B cell (primary cell): ENCODE results near the gene CFL1. TPM values are rescaled to one million over a fixed set of nuclear protein-coding genes. Genes with fewer than 3 reads are reported as not detected.

ENCODE experiments used
- ATAC-seq: fragments of 200-7000 bp; cut with Tn5 transposase; one replicate; pipeline ENCODE4 v1.10.0; 2021; ENCODE audit warnings: low read depth, mild to moderate bottlenecking, moderate number of reproducible peaks, moderate library complexity
- CTCF ChIA-PET: fragments of 350-600 bp; sonication (Branson Sonifier 250); formaldehyde crosslinking; loops from one replicate; lab custom pipeline; 2021; ENCODE audit warnings: antibody characterized with exemption, inconsistent platforms; lab: Charles Lee
- POLR2A ChIA-PET: fragments of 350-600 bp; sonication (Branson Sonifier 250); formaldehyde crosslinking; loops from one replicate; lab custom pipeline; 2021; ENCODE audit warnings: antibody characterized with exemption; lab: Charles Lee
- DNase-seq: peaks from one replicate; pipeline ENCODE4 v3.0.0; 2013
- H2AFZ ChIP-seq: 2 replicates; pipeline ENCODE4 v1.6.1; 2012; ENCODE audit warnings: mild to moderate bottlenecking, low read depth, low read length; ENCODE audit not compliant: insufficient read depth, poor library complexity, severe bottlenecking
- H3K27ac ChIP-seq, 2 donors: 1 replicate in 1 of 2; 2 replicates in 1 of 2; pipeline ENCODE4 v1.5.1; 2012 to 2013; ENCODE audit warnings: low read length in 2 of 2, mild to moderate bottlenecking in 2 of 2, moderate library complexity in 1 of 2
- H3K27me3 ChIP-seq, 4 experiments: fragments of 200-600 bp in 1 of 4; sonication (generic) in 1 of 4; replicated peaks in 1 of 4; 1 replicate in 2 of 4; 2 replicates in 2 of 4; pipeline versions ENCODE4 v1.6.1 to v1.7.0; 2013 to 2016; ENCODE audit warnings: low read length in 3 of 4, mild to moderate bottlenecking in 2 of 4, mixed read lengths in 1 of 4, moderate library complexity in 1 of 4; ENCODE audit not compliant: insufficient read depth in 4 of 4, control insufficient read depth in 3 of 4; ENCODE audit errors: control extremely low read depth in 1 of 4
- H3K36me3 ChIP-seq, 2 experiments: replicated peaks in 1 of 2; 1 replicate in 1 of 2; 2 replicates in 1 of 2; pipeline versions ENCODE4 v1.6.1 to v1.7.1; 2013; ENCODE audit warnings: low read length in 1 of 2; ENCODE audit not compliant: insufficient read depth in 2 of 2, control insufficient read depth in 1 of 2; ENCODE audit errors: control extremely low read depth in 1 of 2, extremely low read depth in 1 of 2
- H3K4me1 ChIP-seq, 2 donors: fragments of 200-600 bp in 1 of 2; sonication (generic) in 1 of 2; 1 replicate in 1 of 2; 2 replicates in 1 of 2; pipeline versions ENCODE4 v1.5.1 to v1.6.1; 2013 to 2017; ENCODE audit warnings: low read length in 2 of 2; ENCODE audit not compliant: control insufficient read depth in 2 of 2, insufficient read depth in 2 of 2
- H3K4me2 ChIP-seq: replicated peaks from 2 replicates; pipeline ENCODE3; 2012; ENCODE audit warnings: mild to moderate bottlenecking, low read depth, low read length; ENCODE audit not compliant: poor library complexity, severe bottlenecking
- H3K4me3 ChIP-seq, 5 experiments: fragments of 200-600 bp in 1 of 5; sonication (generic) in 1 of 5; 1 replicate in 3 of 5; 2 replicates in 2 of 5; pipeline versions ENCODE4 v1.5.1 to v1.7.0; 2011 to 2016; ENCODE audit warnings: low read length in 4 of 5, mild to moderate bottlenecking in 4 of 5, low read depth in 2 of 5, control low read depth in 1 of 5, moderate library complexity in 1 of 5; ENCODE audit not compliant: insufficient read depth in 1 of 5; ENCODE audit errors: control extremely low read depth in 1 of 5, extremely low read depth in 1 of 5
- H3K79me2 ChIP-seq: fragments of 200-600 bp; sonication (generic); one replicate; pipeline ENCODE4 v1.6.0; 2016; ENCODE audit warnings: low read length; ENCODE audit not compliant: control insufficient read depth, insufficient read depth
- H3K9ac ChIP-seq: fragments of 200-600 bp; sonication (generic); 2 replicates; pipeline ENCODE4 v1.6.1; 2017; ENCODE audit warnings: mild to moderate bottlenecking, low read length, moderate library complexity
- H3K9me3 ChIP-seq, 3 donors: one replicate each; pipeline versions ENCODE4 v1.6.1 to v1.7.1; 2013; ENCODE audit warnings: low read length in 2 of 3; ENCODE audit not compliant: control insufficient read depth in 2 of 3, insufficient read depth in 1 of 3; ENCODE audit errors: control extremely low read depth in 1 of 3
- H4K20me1 ChIP-seq: 2 replicates; pipeline ENCODE4 v1.6.0; 2012; ENCODE audit warnings: mild to moderate bottlenecking, low read length; ENCODE audit not compliant: insufficient read depth, control insufficient read depth, poor library complexity, severe bottlenecking
- H3K27ac Mint-ChIP-seq: one replicate; pipeline ENCODE4 v1.8.0; 2021; ENCODE audit warnings: mixed read lengths
- H3K27me3 Mint-ChIP-seq: one replicate; pipeline ENCODE4 v1.8.0; 2021; ENCODE audit warnings: mixed read lengths
- H3K4me1 Mint-ChIP-seq: one replicate; pipeline ENCODE4 v1.8.0; 2021; ENCODE audit warnings: mixed read lengths
- H3K4me3 Mint-ChIP-seq: one replicate; pipeline ENCODE4 v1.8.0; 2021; ENCODE audit warnings: mixed read lengths
- H3K9me3 Mint-ChIP-seq: one replicate; pipeline ENCODE4 v1.8.0; 2022; ENCODE audit warnings: mixed read lengths; ENCODE audit not compliant: insufficient read depth
- EZH2 ChIP-seq: IDR thresholded peaks from 2 replicates; pipeline ENCODE4 v1.6.1; 2012; ENCODE audit warnings: borderline replicate concordance, low read depth, mild to moderate bottlenecking, moderate library complexity, low read length; ENCODE audit not compliant: insufficient read depth, poor library complexity, severe bottlenecking
- WGBS: methylation state at CpG from one replicate; pipeline ENCODE4 v1.1.5; 2013; ENCODE audit warnings: missing lambda C conversion rate; ENCODE audit not compliant: insufficient coverage; 5-methylcytosine and 5-hydroxymethylcytosine counted together
- intact Hi-C: fragments of 100-400 bp; cut with micrococcal nuclease; formaldehyde crosslinking; loops from one replicate; pipeline ENCODE4 v1.10.0; 2022
- polyA plus RNA-seq: library from polyadenylated mRNA; depleted of rRNA; stranded (reverse); fragments of >200 nt; gene quantifications from 2 replicates; pipeline ENCODE4 v1.2.3, GENCODE V29; 2012
- total RNA-seq, 2 donors: library from RNA; stranded (reverse); fragments of 120-200 nt in 1 of 2; gene quantifications; 1 replicate in 1 of 2; 2 replicates in 1 of 2; pipeline versions ENCODE4 v1.2.3 to v1.2.4, GENCODE V29; 2013 to 2022
- TF ChIP-seq, protein P1 (sequence below): fragments of 200-600 bp; IDR thresholded peaks from one replicate; pipeline ENCODE4 v1.8.0; 2022; ENCODE audit warnings: antibody characterized with exemption, mild to moderate bottlenecking

Gene CFL1
- total and polyA plus RNA-seq, 2 donors (not counting 1 experiment from before 2014, with no cell fraction given), result 455 to 990 TPM

DNA sequence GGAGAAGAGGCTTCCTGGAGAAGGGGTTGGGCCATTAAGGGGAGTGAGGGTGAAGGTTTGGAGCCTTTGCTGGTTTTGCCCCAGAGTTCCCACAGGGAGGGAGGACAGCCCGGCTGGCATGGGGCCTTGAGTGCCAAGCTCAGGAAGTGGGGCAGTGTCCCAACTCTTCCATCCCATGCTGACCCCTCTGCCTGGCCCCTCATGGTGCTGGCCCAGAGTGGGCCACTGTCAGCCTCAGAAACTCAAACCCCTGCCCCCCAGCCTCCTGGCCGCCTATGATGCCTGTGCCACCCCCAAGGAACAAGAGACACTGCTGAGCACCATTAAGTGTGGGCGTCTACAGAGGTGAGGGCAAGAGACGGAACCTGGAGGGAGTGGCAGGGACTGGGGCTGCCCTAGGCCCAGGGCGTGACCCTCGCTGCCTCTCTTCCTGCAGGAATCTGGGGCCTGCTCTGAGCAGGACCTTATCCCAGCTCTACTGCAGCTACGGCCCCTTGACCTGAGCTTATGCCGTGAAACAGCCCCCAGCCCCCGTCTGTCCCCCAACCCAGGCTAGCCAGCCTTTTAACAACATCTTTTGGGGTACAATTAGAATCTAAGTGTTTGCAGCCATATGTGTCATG lies 7.7 kb upstream of the CFL1 start:
- peaks cover 0 to 52% of the 10 kb centered on the region in 2 experiments for H3K36me3 ChIP-seq
- Mint-ChIP-seq H3K9me3 (no peaks in the 10 kb centered on the region), H3K4me1 (peaks cover 19% of the 10 kb centered on the region), H3K27me3 (no peaks in the 10 kb centered on the region), H3K27ac (no peak overlapping the region), H3K4me3 (no peak overlapping the region)
- intact Hi-C loops, result no loop called here
- peaks cover 12 to 19% of the 10 kb centered on the region in 2 donors for H3K4me1 ChIP-seq
- H3K9ac ChIP-seq, result no peak overlapping the region
- peaks cover 34% of the 10 kb centered on the region for H4K20me1 ChIP-seq
- ChIA-PET POLR2A (interaction anchor here (0.5 to 0.6 kb wide), 2 partner anchors 13 to 179 kb away, joined by 3 read pairs; no protein-coding TSS in a partner anchor), CTCF (interaction anchor here (0.7 to 7.0 kb wide), 2 partner anchors 22 to 96 kb away, joined by 6 to 65 read pairs; partner anchors contain the start of genes CCDC85B and FIBP)
- no peak overlapping the region for H2AFZ ChIP-seq
- no peak for DNase-seq
- H3K9me3 ChIP-seq, result no peaks in the 10 kb centered on the region
- WGBS, result 93% methylated on average over 6 of the region's 9 CpGs
- ATAC-seq, result no peak
- TF ChIP-seq, protein P1, sequence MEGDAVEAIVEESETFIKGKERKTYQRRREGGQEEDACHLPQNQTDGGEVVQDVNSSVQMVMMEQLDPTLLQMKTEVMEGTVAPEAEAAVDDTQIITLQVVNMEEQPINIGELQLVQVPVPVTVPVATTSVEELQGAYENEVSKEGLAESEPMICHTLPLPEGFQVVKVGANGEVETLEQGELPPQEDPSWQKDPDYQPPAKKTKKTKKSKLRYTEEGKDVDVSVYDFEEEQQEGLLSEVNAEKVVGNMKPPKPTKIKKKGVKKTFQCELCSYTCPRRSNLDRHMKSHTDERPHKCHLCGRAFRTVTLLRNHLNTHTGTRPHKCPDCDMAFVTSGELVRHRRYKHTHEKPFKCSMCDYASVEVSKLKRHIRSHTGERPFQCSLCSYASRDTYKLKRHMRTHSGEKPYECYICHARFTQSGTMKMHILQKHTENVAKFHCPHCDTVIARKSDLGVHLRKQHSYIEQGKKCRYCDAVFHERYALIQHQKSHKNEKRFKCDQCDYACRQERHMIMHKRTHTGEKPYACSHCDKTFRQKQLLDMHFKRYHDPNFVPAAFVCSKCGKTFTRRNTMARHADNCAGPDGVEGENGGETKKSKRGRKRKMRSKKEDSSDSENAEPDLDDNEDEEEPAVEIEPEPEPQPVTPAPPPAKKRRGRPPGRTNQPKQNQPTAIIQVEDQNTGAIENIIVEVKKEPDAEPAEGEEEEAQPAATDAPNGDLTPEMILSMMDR, result no peak
- no peak for TF ChIP-seq EZH2
- H3K79me2 ChIP-seq, result peaks cover 30% of the 10 kb centered on the region
- no peaks in the 10 kb centered on the region for H3K27me3 ChIP-seq
- no peak overlapping the region for H3K4me3 ChIP-seq
- H3K4me2 ChIP-seq, result no peak overlapping the region
- no peak overlapping the region for H3K27ac ChIP-seq

DNA sequence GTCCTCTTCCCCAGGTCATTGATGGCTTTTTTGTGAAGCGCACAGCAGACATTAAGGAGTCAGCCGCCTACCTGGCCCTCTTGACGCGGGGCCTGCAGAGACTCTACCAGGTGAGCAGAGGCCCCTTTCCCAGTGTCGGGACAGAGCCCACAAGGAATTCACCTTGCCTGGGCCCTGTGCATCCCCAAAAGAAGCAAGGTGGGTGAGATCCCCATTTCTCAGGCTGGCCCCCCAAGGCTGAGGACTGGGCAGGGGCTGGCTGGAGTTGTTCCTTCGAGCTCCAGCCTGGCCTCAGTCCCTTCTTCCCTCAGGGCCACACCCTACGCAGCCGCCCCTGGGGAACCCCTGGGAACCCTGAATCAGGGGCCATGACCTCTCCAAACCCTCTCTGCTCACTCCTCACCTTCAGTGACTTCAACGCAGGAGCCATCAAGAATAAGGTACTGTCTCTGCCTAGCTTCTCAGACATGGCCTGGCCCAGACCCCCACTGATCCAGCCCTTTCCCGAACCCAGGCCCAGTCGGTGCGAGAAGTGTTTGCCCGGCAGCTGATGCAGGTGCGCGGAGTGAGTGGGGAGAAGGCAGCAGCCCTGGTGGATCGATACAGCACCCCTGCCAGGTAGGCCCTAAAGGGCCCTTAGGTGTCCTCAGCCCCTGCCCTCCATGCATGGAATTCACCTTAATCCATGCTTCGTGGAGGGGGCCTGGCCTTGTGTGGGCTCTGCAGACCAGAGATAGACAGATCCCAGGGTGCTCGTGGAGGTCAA lies 6.9 kb upstream of the CFL1 start:
- peaks cover 0 to 52% of the 10 kb centered on the region in 2 experiments for H3K36me3 ChIP-seq
- no peak overlapping the region for H3K4me3 Mint-ChIP-seq

More for the DNA sequence above, 6.9 kb upstream of the CFL1 start:
- H3K27ac ChIP-seq, result no peak overlapping the region
- no peak overlapping the region for H3K4me3 ChIP-seq
- Mint-ChIP-seq H3K4me1 (peaks cover 18% of the 10 kb centered on the region), H3K27me3 (no peaks in the 10 kb centered on the region), H3K27ac (no peak overlapping the region), H3K9me3 (no peaks in the 10 kb centered on the region)
- ChIA-PET CTCF (no interaction called here), POLR2A (no interaction called here)
- peaks cover 30% of the 10 kb centered on the region for H3K79me2 ChIP-seq
- no peak for ATAC-seq
- TF ChIP-seq EZH2, result no peak
- TF ChIP-seq, protein P1, result no peak
- intact Hi-C loops, result no loop called here
- peaks cover 34% of the 10 kb centered on the region for H4K20me1 ChIP-seq
- H2AFZ ChIP-seq, result no peak overlapping the region
- peaks cover 9 to 18% of the 10 kb centered on the region in 2 donors for H3K4me1 ChIP-seq
- H3K9me3 ChIP-seq, result no peaks in the 10 kb centered on the region
- H3K27me3 ChIP-seq, result no peaks in the 10 kb centered on the region
- WGBS, result 93% methylated on average over 18 of the region's 18 CpGs
- no peak for DNase-seq
- no peak overlapping the region for H3K4me2 ChIP-seq
- no peak overlapping the region for H3K9ac ChIP-seq
